Transverse colon (tissue), 4 donors: ENCODE data around the gene FAM131A. TPM values are rescaled to one million over a fixed set of nuclear protein-coding genes. Genes with fewer than 3 reads are reported as not detected.
A peak's percentile ranks its signal among the peaks of the same experiment; 100 is the strongest.

ENCODE experiments used
- DNase-seq: peaks from one replicate; pipeline ENCODE4 v3.0.0-alpha.2; 2019
- H3K27ac ChIP-seq, 4 donors: fragments of 200-600 bp; sonication (generic); 2 replicates each; pipeline ENCODE4 v1.5.1; 2016 to 2018; ENCODE audit warnings: inconsistent platforms in 4 of 4
- H3K27me3 ChIP-seq: fragments of 200-600 bp; sonication (generic); 2 replicates; pipeline ENCODE4 v1.5.1; 2017; ENCODE audit warnings: inconsistent platforms
- H3K36me3 ChIP-seq, 4 donors: fragments of 200-600 bp; sonication (generic); 2 replicates each; pipeline ENCODE4 v1.5.1; 2017 to 2019; ENCODE audit warnings: inconsistent platforms in 4 of 4
- H3K4me1 ChIP-seq, 4 donors: fragments of 200-600 bp; sonication (generic); 2 replicates each; pipeline ENCODE4 v1.5.1; 2017 to 2020; ENCODE audit warnings: inconsistent platforms in 4 of 4
- H3K4me3 ChIP-seq, 4 donors: fragments of 200-600 bp; sonication (generic); 1 replicate in 1 of 4; 2 replicates in 3 of 4; pipeline versions ENCODE4 v1.5.1 to v1.6.1; 2017 to 2019; ENCODE audit warnings: inconsistent platforms in 4 of 4
- H3K9me3 ChIP-seq, 2 donors: fragments of 200-600 bp; sonication (generic); 2 replicates each; pipeline ENCODE4 v1.5.1; 2017 to 2019; ENCODE audit warnings: inconsistent platforms in 2 of 2
- EP300 ChIP-seq: sonication (generic); formaldehyde crosslinking; IDR thresholded peaks from one replicate; pipeline ENCODE4 v1.6.1; 2017; ENCODE audit warnings: antibody characterized with exemption, low read depth
- POLR2A ChIP-seq: fragments of 450-650 bp; IDR thresholded peaks from one replicate; pipeline ENCODE4 v1.6.1; 2016; ENCODE audit warnings: antibody characterized with exemption, mild to moderate bottlenecking, moderate library complexity
- POLR2AphosphoS5 ChIP-seq, 3 donors: sonication (generic); formaldehyde crosslinking; IDR thresholded peaks; one replicate each; pipeline ENCODE4 v1.6.1; 2016; ENCODE audit warnings: antibody characterized with exemption in 3 of 3
- WGBS, 2 donors: methylation state at CpG; one replicate each; pipeline ENCODE4 v1.1.5; 2018; ENCODE audit warnings: low coverage in 1 of 2; 5-methylcytosine and 5-hydroxymethylcytosine counted together
- in situ Hi-C, 4 donors: fragments of 200-750 bp; cut with MboI; loops; one replicate each; pipeline versions ENCODE4 v1.15.0 to v1.15.1; 2017; ENCODE audit warnings: low sequenced_read_pairs in 3 of 4, low pct_ligation_motif_present in 1 of 4, low pct_unique_long_range_greater_than_20kb in 1 of 4
- intact Hi-C: fragments of 100-400 bp; cut with DNase I; formaldehyde crosslinking; loops from one replicate; pipeline ENCODE4 v1.15.1; 2023; ENCODE audit warnings: low total_unique reads
- total RNA-seq, 4 donors: library from RNA; depleted of rRNA; stranded (reverse); fragments of >200 nt; gene quantifications; one replicate each; pipeline ENCODE4 v1.1.0, GENCODE V29; 2016
- TF ChIP-seq, protein P1 (sequence below), 5 experiments: fragments of 200-600 bp in 3 of 5; fragments of 450-650 bp in 2 of 5; sonication (generic) in 3 of 5; IDR thresholded peaks; 1 replicate in 2 of 5; 2 replicates in 3 of 5; pipeline ENCODE4 v1.5.1; 2016 to 2017; ENCODE audit warnings: antibody characterized with exemption in 5 of 5, inconsistent platforms in 3 of 5, mild to moderate bottlenecking in 2 of 5, moderate library complexity in 1 of 5

The FAM131A gene
- total RNA-seq, 4 donors from 2014 or later: 18.5 to 41.1 (median 28.8) TPM

DNA sequence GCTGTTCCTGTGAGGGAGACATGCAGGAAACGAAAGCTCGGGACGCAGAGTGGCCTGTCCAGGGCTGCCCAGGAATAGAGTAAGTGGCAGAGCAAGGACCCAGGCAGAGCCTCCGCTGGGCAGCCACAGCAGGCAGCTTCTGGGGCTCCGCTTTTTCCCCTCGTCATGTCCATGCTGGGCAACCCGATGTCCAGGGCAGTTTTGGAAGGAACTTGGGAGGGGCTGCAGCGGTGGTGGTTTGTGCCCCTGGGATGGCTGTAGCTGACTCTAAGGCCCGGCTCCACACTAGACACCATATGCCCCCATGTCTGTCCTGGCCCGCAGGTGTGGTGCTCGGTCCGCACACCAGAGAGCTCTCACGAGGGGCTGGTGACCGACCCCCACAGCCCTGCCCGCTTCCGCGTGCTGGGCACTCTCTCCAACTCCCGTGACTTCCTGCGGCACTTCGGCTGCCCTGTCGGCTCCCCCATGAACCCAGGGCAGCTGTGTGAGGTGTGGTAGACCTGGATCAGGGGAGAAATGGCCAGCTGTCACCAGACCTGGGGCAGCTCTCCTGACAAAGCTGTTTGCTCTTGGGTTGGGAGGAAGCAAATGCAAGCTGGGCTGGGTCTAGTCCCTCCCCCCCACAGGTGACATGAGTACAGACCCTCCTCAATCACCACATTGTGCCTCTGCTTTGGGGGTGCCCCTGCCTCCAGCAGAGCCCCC, 45.5 kb upstream of the FAM131A start:
- Histone ChIP-seq H3K27me3 (peaks cover 11% of the 10 kb centered on the region), H3K9me3 (no peaks in the 10 kb centered on the region), H3K36me3 (no peaks in the 10 kb centered on the region), H3K4me3 (no peak overlapping the region), H3K27ac (no peak overlapping the region), H3K4me1 (no peaks in the 10 kb centered on the region)
- intact Hi-C loops (no loop called here), in situ Hi-C loops (no loop called here)
- TF ChIP-seq POLR2A: no peak
- no peak for TF ChIP-seq POLR2AphosphoS5 (IDR thresholded peaks at IDR 0.05)
- TF ChIP-seq, protein P1, sequence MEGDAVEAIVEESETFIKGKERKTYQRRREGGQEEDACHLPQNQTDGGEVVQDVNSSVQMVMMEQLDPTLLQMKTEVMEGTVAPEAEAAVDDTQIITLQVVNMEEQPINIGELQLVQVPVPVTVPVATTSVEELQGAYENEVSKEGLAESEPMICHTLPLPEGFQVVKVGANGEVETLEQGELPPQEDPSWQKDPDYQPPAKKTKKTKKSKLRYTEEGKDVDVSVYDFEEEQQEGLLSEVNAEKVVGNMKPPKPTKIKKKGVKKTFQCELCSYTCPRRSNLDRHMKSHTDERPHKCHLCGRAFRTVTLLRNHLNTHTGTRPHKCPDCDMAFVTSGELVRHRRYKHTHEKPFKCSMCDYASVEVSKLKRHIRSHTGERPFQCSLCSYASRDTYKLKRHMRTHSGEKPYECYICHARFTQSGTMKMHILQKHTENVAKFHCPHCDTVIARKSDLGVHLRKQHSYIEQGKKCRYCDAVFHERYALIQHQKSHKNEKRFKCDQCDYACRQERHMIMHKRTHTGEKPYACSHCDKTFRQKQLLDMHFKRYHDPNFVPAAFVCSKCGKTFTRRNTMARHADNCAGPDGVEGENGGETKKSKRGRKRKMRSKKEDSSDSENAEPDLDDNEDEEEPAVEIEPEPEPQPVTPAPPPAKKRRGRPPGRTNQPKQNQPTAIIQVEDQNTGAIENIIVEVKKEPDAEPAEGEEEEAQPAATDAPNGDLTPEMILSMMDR (IDR thresholded peaks at IDR 0.05): no peak
- TF ChIP-seq EP300: no peak
- no peak for DNase-seq
- WGBS, 2 donors: 94% methylated on average over 21 of the region's 21 CpGs; no CpG with 5 or more reads in 1 of the 2 donors

GRCh38 chr3:184295771-184296170, 41.6 kb upstream of the FAM131A start:
- 30 to 70% methylated on average over 3 of the region's 3 CpGs for WGBS, 2 donors
- intact Hi-C loops: no loop called here
- H3K27me3 ChIP-seq: no peaks in the 10 kb centered on the region
- peaks cover 0 to 6% (median under 1%) of the 10 kb centered on the region in 4 donors for H3K36me3 ChIP-seq
- H3K9me3 ChIP-seq: no peaks in the 10 kb centered on the region
- in situ Hi-C loops: no loop called here
- H3K27ac ChIP-seq: no peak overlapping the region
- no peak for DNase-seq
- H3K4me1 ChIP-seq: peaks cover 7 to 25% (median 11%) of the 10 kb centered on the region in 4 donors
- no peak for TF ChIP-seq POLR2AphosphoS5 (IDR thresholded peaks at IDR 0.05)
- TF ChIP-seq, protein P1 (IDR thresholded peaks at IDR 0.05): no peak
- TF ChIP-seq EP300: no peak
- no peak for TF ChIP-seq POLR2A
- no peak overlapping the region for H3K4me3 ChIP-seq

- Histone ChIP-seq H3K4me3 (no peak overlapping the region), H3K36me3 (peaks cover 0 to 12% (median 4%) of the 10 kb centered on the region in 4 donors), H3K4me1 (peaks cover 7 to 26% (median 12%) of the 10 kb centered on the region in 4 donors), H3K27me3 (no peaks in the 10 kb centered on the region), H3K27ac (no peak overlapping the region), H3K9me3 (no peaks in the 10 kb centered on the region)
- intact Hi-C loops: no loop called here
- no peak for DNase-seq
- no peak for TF ChIP-seq POLR2AphosphoS5 (IDR thresholded peaks at IDR 0.05)
- TF ChIP-seq POLR2A: no peak
- TF ChIP-seq, protein P1 (IDR thresholded peaks at IDR 0.05): no peak
- TF ChIP-seq EP300: no peak
- in situ Hi-C loops: no loop called here
- 60 to 79% methylated on average over 2 to 7 of the region's 7 CpGs for WGBS, 2 donors
These were observed 40.8 kb upstream of the FAM131A start for GRCh38 chr3:184296616-184297015.

DNA sequence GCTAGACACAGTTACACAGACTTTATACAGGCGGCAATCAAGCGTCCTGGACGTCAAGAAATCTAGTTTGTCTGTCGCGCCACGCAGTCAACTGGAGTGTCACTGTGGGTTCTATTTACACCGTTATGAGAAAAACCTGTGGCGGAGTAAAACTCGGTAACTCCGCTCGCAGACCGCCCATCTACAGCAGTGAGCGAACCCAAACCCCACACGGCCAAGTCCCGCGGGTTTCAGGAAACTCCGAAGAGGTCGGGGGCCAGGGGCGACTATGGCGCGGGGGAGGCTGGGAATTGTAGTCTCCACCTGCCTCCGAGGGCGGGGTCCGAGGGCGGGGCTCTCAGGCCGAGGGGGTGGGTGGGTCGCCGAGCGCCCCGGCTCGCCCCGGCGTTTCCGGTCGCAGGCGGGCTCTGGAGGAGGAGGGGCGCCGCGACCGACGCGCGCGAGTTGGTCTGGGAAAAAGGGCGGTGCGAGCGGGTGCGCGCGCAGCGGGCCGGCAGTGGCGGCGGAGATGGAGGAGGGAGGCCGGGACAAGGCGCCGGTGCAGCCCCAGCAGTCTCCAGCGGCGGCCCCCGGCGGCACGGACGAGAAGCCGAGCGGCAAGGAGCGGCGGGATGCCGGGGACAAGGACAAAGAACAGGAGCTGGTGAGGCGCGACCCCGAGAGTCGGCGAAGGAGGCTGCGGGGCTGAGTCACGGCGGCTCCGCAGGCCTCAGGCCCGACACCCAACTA, 38.5 kb upstream of the FAM131A start, which contains the start of gene PSMD2:
PSMD2 (plus strand) TSS at position 483 of the 729 bp plus-strand sequence; CDS start at position 509, 26 bp downstream.
- H3K27ac ChIP-seq: peak within 1 kb of the TSS; percentile 81 to 89 (median 88)
- DNase-seq: peak; percentile 99
- H3K4me3 ChIP-seq: peak within 1 kb of the TSS; percentile 67 to 82 (median 77)
- in situ Hi-C loops: no loop called here
- H3K9me3 ChIP-seq: no peaks in the 10 kb centered on the region
- TF ChIP-seq, protein P1 (IDR thresholded peaks at IDR 0.05): peak in 1 of 5 experiments; percentile 18
- peak; percentile 84 for TF ChIP-seq POLR2A
- TF ChIP-seq EP300: no peak
- peak; percentile 75 to 94 (median 89) for TF ChIP-seq POLR2AphosphoS5 (IDR thresholded peaks at IDR 0.05)
- WGBS, 2 donors: 0% methylated on average over 60 of the region's 78 CpGs; no CpG with 5 or more reads in 1 of the 2 donors
- intact Hi-C loops: no loop called here
- H3K36me3 ChIP-seq: peaks cover 0 to 35% (median 17%) of the 10 kb centered on the region in 4 donors
- peaks cover 7 to 26% (median 12%) of the 10 kb centered on the region in 4 donors for H3K4me1 ChIP-seq
- H3K27me3 ChIP-seq: no peaks in the 10 kb centered on the region
